WTC11 (cell line): ENCODE results near the gene TLR3. TPM values are rescaled to one million over a fixed set of nuclear protein-coding genes. Genes with fewer than 3 reads are reported as not detected.

Experiments used
- ATAC-seq: fragments of 200-7000 bp; cut with Tn5 transposase; 2 replicates; pipeline ENCODE4 v1.10.0; 2021; ENCODE audit warnings: mild to moderate bottlenecking, moderate library complexity
- CTCF ChIA-PET: fragments of 300-600 bp; sonication (Branson Sonifier 250); formaldehyde crosslinking; loops from one replicate; lab custom pipeline; 2021; ENCODE audit warnings: antibody characterized with exemption; lab: Charles Lee
- POLR2A ChIA-PET: fragments of 350-600 bp; sonication (Branson Sonifier 250); formaldehyde crosslinking; loops from one replicate; lab custom pipeline; 2021; ENCODE audit warnings: antibody characterized with exemption; lab: Charles Lee
- DNase-seq: peaks from one replicate; pipeline ENCODE4 v3.0.0; 2021; ENCODE audit warnings: low spot score
- H3K27ac Mint-ChIP-seq: 2 replicates; pipeline ENCODE4 v1.8.0; 2021; ENCODE audit warnings: mixed read lengths
- H3K27me3 Mint-ChIP-seq: 2 replicates; pipeline ENCODE4 v1.8.0; 2021; ENCODE audit warnings: low read depth, mild to moderate bottlenecking, moderate library complexity, mixed read lengths
- H3K36me3 Mint-ChIP-seq: 2 replicates; pipeline ENCODE4 v1.8.0; 2021; ENCODE audit warnings: mixed read lengths
- H3K4me1 Mint-ChIP-seq: 2 replicates; pipeline ENCODE4 v1.8.0; 2022; ENCODE audit warnings: mixed read lengths
- H3K4me3 Mint-ChIP-seq: 2 replicates; pipeline ENCODE4 v1.8.0; 2021; ENCODE audit warnings: mild to moderate bottlenecking, moderate library complexity, mixed read lengths
- H3K9me3 Mint-ChIP-seq: 2 replicates; pipeline ENCODE4 v1.8.0; 2021; ENCODE audit warnings: mixed read lengths
- AR ChIP-seq: fragments of 250-450 bp; sonication (Bioruptor Pico); IDR thresholded peaks from 2 replicates; pipeline ENCODE4 v1.9.0; 2021; ENCODE audit warnings: mild to moderate bottlenecking
- CREM ChIP-seq: sonication (generic); formaldehyde crosslinking; IDR thresholded peaks from 2 replicates; pipeline ENCODE4 v1.8.1; 2022; ENCODE audit warnings: mild to moderate bottlenecking, missing genetic modification reagents, moderate library complexity
- ETV6 ChIP-seq: sonication (generic); formaldehyde crosslinking; IDR thresholded peaks from 2 replicates; pipeline ENCODE4 v1.8.1; 2022; ENCODE audit warnings: mild to moderate bottlenecking, missing genetic modification reagents
- FOXJ3 ChIP-seq: sonication (generic); formaldehyde crosslinking; IDR thresholded peaks from 2 replicates; pipeline ENCODE4 v1.9.0; 2021; ENCODE audit warnings: missing genetic modification reagents, mild to moderate bottlenecking, borderline replicate concordance
- FOXP1 ChIP-seq: sonication (generic); formaldehyde crosslinking; IDR thresholded peaks from 2 replicates; pipeline ENCODE4 v1.8.0; 2022; ENCODE audit warnings: missing genetic modification reagents, mild to moderate bottlenecking, moderate library complexity, borderline replicate concordance
- KAT7 ChIP-seq: sonication (generic); formaldehyde crosslinking; IDR thresholded peaks from 2 replicates; pipeline ENCODE4 v1.8.1; 2023; ENCODE audit warnings: missing genetic modification reagents, mild to moderate bottlenecking, borderline replicate concordance
- RELA ChIP-seq: sonication (generic); formaldehyde crosslinking; IDR thresholded peaks from 2 replicates; pipeline ENCODE4 v1.8.1; 2022; ENCODE audit warnings: missing genetic modification reagents, mild to moderate bottlenecking, borderline replicate concordance
- SP1 ChIP-seq: sonication (generic); formaldehyde crosslinking; conservative IDR thresholded peaks from 2 replicates; pipeline ENCODE4 v1.8.1; 2022; ENCODE audit warnings: missing genetic modification reagents
- TP53 ChIP-seq: sonication (generic); formaldehyde crosslinking; IDR thresholded peaks from 2 replicates; pipeline ENCODE4 v1.8.1; 2023; ENCODE audit warnings: mild to moderate bottlenecking, missing genetic modification reagents
- ZBTB21 ChIP-seq: sonication (generic); formaldehyde crosslinking; IDR thresholded peaks from 2 replicates; pipeline ENCODE4 v1.8.1; 2023; ENCODE audit warnings: mild to moderate bottlenecking, missing genetic modification reagents, borderline replicate concordance
- ZBTB43 ChIP-seq: sonication (generic); formaldehyde crosslinking; IDR thresholded peaks from 2 replicates; pipeline ENCODE4 v1.8.1; 2023; ENCODE audit warnings: mild to moderate bottlenecking, missing genetic modification reagents
- ZNF219 ChIP-seq: sonication (generic); formaldehyde crosslinking; IDR thresholded peaks from 2 replicates; pipeline ENCODE4 v1.8.0; 2023; ENCODE audit warnings: missing genetic modification reagents, mild to moderate bottlenecking, borderline replicate concordance
- total RNA-seq: library from RNA; stranded (reverse); gene quantifications from 3 replicates; pipeline ENCODE4 v1.2.3, GENCODE V29; 2021
- TF ChIP-seq, protein P1 (sequence below): fragments of 250-450 bp; sonication (Bioruptor Pico); IDR thresholded peaks from 2 replicates; pipeline ENCODE4 v1.9.0; 2021; ENCODE audit warnings: mild to moderate bottlenecking, borderline replicate concordance
- TF ChIP-seq, protein P2 (sequence below): sonication (generic); formaldehyde crosslinking; conservative IDR thresholded peaks from 2 replicates; pipeline ENCODE4 v1.8.1; 2022; ENCODE audit warnings: mild to moderate bottlenecking, missing genetic modification reagents
- TF ChIP-seq, protein P3 (sequence below): sonication (generic); formaldehyde crosslinking; IDR thresholded peaks from 2 replicates; pipeline ENCODE4 v1.8.1; 2023; ENCODE audit warnings: mild to moderate bottlenecking, missing genetic modification reagents
- TF ChIP-seq, protein P4 (sequence below): sonication (generic); formaldehyde crosslinking; IDR thresholded peaks from 2 replicates; pipeline ENCODE4 v1.8.0; 2023; ENCODE audit warnings: mild to moderate bottlenecking, missing genetic modification reagents
- TF ChIP-seq, protein P5 (sequence below): sonication (generic); formaldehyde crosslinking; IDR thresholded peaks from 2 replicates; pipeline ENCODE4 v1.8.1; 2022; ENCODE audit warnings: low read depth, mild to moderate bottlenecking, moderate library complexity, missing genetic modification reagents, borderline replicate concordance

TLR3 gene
- total RNA-seq, 1 experiment from 2014 or later: 1.8 TPM

- H3K4me1 Mint-ChIP-seq: peaks cover 21% of the 10 kb centered on the region
Measured at GRCh38 chr4:186116697-186117096, 47.7 kb downstream of the TLR3 start.

More at GRCh38 chr4:186116697-186117096, 47.7 kb downstream of the TLR3 start:
- Mint-ChIP-seq H3K4me3 (peak overlapping the region; percentile 45; the same call in 1 of the 2 replicates), H3K27me3 (no peaks in the 10 kb centered on the region; the same call in 1 of the 2 replicates), H3K36me3 (no peaks in the 10 kb centered on the region; the same call in 1 of the 2 replicates), H3K27ac (no peak overlapping the region), H3K9me3 (peaks cover 2% of the 10 kb centered on the region; the same call in 1 of the 2 replicates)
- ChIA-PET CTCF (interaction anchor here (1.3 kb wide), 1 partner anchor 9 kb away, joined by 3 read pairs; no protein-coding TSS in a partner anchor), POLR2A (no interaction called here)
- no peak for ATAC-seq
- TF ChIP-seq RELA (CRISPR knock-in tag) (no peak), CREM (CRISPR knock-in tag) (no peak), KAT7 (CRISPR knock-in tag) (no peak), ETV6 (no peak), TP53 (no peak), FOXJ3 (CRISPR knock-in tag) (no peak), ZNF219 (CRISPR knock-in tag) (no peak), ZBTB43 (CRISPR knock-in tag) (no peak), AR (no peak), SP1 (CRISPR knock-in tag) (no peak), ZBTB21 (no peak), FOXP1 (no peak)
- TF ChIP-seq, protein P1, sequence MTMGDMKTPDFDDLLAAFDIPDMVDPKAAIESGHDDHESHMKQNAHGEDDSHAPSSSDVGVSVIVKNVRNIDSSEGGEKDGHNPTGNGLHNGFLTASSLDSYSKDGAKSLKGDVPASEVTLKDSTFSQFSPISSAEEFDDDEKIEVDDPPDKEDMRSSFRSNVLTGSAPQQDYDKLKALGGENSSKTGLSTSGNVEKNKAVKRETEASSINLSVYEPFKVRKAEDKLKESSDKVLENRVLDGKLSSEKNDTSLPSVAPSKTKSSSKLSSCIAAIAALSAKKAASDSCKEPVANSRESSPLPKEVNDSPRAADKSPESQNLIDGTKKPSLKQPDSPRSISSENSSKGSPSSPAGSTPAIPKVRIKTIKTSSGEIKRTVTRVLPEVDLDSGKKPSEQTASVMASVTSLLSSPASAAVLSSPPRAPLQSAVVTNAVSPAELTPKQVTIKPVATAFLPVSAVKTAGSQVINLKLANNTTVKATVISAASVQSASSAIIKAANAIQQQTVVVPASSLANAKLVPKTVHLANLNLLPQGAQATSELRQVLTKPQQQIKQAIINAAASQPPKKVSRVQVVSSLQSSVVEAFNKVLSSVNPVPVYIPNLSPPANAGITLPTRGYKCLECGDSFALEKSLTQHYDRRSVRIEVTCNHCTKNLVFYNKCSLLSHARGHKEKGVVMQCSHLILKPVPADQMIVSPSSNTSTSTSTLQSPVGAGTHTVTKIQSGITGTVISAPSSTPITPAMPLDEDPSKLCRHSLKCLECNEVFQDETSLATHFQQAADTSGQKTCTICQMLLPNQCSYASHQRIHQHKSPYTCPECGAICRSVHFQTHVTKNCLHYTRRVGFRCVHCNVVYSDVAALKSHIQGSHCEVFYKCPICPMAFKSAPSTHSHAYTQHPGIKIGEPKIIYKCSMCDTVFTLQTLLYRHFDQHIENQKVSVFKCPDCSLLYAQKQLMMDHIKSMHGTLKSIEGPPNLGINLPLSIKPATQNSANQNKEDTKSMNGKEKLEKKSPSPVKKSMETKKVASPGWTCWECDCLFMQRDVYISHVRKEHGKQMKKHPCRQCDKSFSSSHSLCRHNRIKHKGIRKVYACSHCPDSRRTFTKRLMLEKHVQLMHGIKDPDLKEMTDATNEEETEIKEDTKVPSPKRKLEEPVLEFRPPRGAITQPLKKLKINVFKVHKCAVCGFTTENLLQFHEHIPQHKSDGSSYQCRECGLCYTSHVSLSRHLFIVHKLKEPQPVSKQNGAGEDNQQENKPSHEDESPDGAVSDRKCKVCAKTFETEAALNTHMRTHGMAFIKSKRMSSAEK (CRISPR knock-in tag): no peak
- TF ChIP-seq, protein P2, sequence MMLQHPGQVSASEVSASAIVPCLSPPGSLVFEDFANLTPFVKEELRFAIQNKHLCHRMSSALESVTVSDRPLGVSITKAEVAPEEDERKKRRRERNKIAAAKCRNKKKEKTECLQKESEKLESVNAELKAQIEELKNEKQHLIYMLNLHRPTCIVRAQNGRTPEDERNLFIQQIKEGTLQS: no peak
- TF ChIP-seq, protein P3, sequence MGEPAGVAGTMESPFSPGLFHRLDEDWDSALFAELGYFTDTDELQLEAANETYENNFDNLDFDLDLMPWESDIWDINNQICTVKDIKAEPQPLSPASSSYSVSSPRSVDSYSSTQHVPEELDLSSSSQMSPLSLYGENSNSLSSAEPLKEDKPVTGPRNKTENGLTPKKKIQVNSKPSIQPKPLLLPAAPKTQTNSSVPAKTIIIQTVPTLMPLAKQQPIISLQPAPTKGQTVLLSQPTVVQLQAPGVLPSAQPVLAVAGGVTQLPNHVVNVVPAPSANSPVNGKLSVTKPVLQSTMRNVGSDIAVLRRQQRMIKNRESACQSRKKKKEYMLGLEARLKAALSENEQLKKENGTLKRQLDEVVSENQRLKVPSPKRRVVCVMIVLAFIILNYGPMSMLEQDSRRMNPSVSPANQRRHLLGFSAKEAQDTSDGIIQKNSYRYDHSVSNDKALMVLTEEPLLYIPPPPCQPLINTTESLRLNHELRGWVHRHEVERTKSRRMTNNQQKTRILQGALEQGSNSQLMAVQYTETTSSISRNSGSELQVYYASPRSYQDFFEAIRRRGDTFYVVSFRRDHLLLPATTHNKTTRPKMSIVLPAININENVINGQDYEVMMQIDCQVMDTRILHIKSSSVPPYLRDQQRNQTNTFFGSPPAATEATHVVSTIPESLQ (CRISPR knock-in tag): no peak
- TF ChIP-seq, protein P4, sequence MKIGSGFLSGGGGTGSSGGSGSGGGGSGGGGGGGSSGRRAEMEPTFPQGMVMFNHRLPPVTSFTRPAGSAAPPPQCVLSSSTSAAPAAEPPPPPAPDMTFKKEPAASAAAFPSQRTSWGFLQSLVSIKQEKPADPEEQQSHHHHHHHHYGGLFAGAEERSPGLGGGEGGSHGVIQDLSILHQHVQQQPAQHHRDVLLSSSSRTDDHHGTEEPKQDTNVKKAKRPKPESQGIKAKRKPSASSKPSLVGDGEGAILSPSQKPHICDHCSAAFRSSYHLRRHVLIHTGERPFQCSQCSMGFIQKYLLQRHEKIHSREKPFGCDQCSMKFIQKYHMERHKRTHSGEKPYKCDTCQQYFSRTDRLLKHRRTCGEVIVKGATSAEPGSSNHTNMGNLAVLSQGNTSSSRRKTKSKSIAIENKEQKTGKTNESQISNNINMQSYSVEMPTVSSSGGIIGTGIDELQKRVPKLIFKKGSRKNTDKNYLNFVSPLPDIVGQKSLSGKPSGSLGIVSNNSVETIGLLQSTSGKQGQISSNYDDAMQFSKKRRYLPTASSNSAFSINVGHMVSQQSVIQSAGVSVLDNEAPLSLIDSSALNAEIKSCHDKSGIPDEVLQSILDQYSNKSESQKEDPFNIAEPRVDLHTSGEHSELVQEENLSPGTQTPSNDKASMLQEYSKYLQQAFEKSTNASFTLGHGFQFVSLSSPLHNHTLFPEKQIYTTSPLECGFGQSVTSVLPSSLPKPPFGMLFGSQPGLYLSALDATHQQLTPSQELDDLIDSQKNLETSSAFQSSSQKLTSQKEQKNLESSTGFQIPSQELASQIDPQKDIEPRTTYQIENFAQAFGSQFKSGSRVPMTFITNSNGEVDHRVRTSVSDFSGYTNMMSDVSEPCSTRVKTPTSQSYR (CRISPR knock-in tag): no peak
- TF ChIP-seq, protein P5, sequence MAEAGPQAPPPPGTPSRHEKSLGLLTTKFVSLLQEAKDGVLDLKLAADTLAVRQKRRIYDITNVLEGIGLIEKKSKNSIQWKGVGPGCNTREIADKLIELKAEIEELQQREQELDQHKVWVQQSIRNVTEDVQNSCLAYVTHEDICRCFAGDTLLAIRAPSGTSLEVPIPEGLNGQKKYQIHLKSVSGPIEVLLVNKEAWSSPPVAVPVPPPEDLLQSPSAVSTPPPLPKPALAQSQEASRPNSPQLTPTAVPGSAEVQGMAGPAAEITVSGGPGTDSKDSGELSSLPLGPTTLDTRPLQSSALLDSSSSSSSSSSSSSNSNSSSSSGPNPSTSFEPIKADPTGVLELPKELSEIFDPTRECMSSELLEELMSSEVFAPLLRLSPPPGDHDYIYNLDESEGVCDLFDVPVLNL (CRISPR knock-in tag): no peak
- no peak for DNase-seq
